Dedifferentiated amniotic fluid mesenchymal stem cell (primary cell): ENCODE measurements around the gene RXRB.
A peak's percentile ranks its signal among the peaks of the same experiment; 100 is the strongest.

ENCODE experiments used
- DNase-seq: peaks from one replicate; pipeline ENCODE4 v3.0.0-alpha.2; 2016; ENCODE audit errors: extremely low spot score

RXRB gene

GRCh38 chr6:33176906-33177305, 23.6 kb downstream of the RXRB start:
- no peak for DNase-seq

GRCh38 chr6:33175436-33176069, 24.9 kb downstream of the RXRB start:
- DNase-seq, result no peak

- no peak for DNase-seq
Observed at GRCh38 chr6:33174784-33175183, 25.7 kb downstream of the RXRB start.

- DNase-seq, result no peak
Observed at GRCh38 chr6:33173535-33174180, 26.8 kb downstream of the RXRB start.

- peak; percentile 22 for DNase-seq
Observed at GRCh38 chr6:33172688-33173534, 27.6 kb downstream of the RXRB start.

- DNase-seq, result no peak
Observed at GRCh38 chr6:33171880-33172687, 28.4 kb downstream of the RXRB start.

- DNase-seq, result no peak
Observed at GRCh38 chr6:33171016-33171879, 29.2 kb downstream of the RXRB start.

GRCh38 chr6:33170176-33171015, 30.1 kb downstream of the RXRB start:
- DNase-seq, result no peak

- DNase-seq, result no peak
Observed at GRCh38 chr6:33169291-33170175, 30.9 kb downstream of the RXRB start.

GRCh38 chr6:33168639-33169038, 31.8 kb downstream of the RXRB start:
- DNase-seq, result no peak

GRCh38 chr6:33168284-33168601, 32.2 kb downstream of the RXRB start:
- DNase-seq, result no peak

GRCh38 chr6:33167374-33168283, 32.8 kb downstream of the RXRB start:
- no peak for DNase-seq

GRCh38 chr6:33166811-33167210, 33.7 kb downstream of the RXRB start:
- no peak for DNase-seq

- no peak for DNase-seq
Observed at GRCh38 chr6:33166363-33166762, 34.1 kb downstream of the RXRB start.

- no peak for DNase-seq
Observed at GRCh38 chr6:33165581-33166258, 34.7 kb downstream of the RXRB start.

GRCh38 chr6:33164665-33165373, 35.6 kb downstream of the RXRB start:
- no peak for DNase-seq

- DNase-seq, result no peak
Observed at GRCh38 chr6:33164176-33164575, 36.3 kb downstream of the RXRB start.
